Mesenchymal stem cell (in vitro differentiated cells and primary cell): Measurements from ENCODE around the gene SLC34A3.
A peak's percentile ranks its signal among the peaks of the same experiment; 100 is the strongest.

ENCODE experiments used
- DNase-seq: peaks from one replicate; pipeline ENCODE4 v3.0.0-alpha.2; 2013
- H2AFZ ChIP-seq: one replicate; pipeline ENCODE4 v1.6.1; 2013; ENCODE audit warnings: low read depth, mild to moderate bottlenecking, control low read depth, inconsistent platforms, low read length, moderate library complexity
- H2AK5ac ChIP-seq: 2 replicates; pipeline ENCODE4 v1.6.1; 2013; ENCODE audit warnings: low read length, moderate library complexity, mild to moderate bottlenecking, inconsistent platforms; ENCODE audit not compliant: severe bottlenecking
- H2BK120ac ChIP-seq: one replicate; pipeline ENCODE4 v1.6.1; 2013; ENCODE audit warnings: low read depth, mild to moderate bottlenecking, inconsistent platforms, low read length, moderate library complexity
- H2BK12ac ChIP-seq, 2 experiments: one replicate each; pipeline ENCODE4 v1.6.1; 2013; ENCODE audit warnings: inconsistent platforms in 2 of 2, low read length in 2 of 2, mild to moderate bottlenecking in 2 of 2, moderate library complexity in 2 of 2, control low read depth in 1 of 2
- H2BK15ac ChIP-seq: one replicate; pipeline ENCODE4 v1.6.1; 2013; ENCODE audit warnings: mild to moderate bottlenecking, low read depth, inconsistent platforms; ENCODE audit not compliant: poor library complexity, severe bottlenecking
- H2BK5ac ChIP-seq: 2 replicates; pipeline ENCODE4 v1.6.1; 2013; ENCODE audit warnings: low read depth, mild to moderate bottlenecking, low read length, control low read depth, inconsistent platforms; ENCODE audit not compliant: poor library complexity, severe bottlenecking
- H3K14ac ChIP-seq, 2 experiments: one replicate each; pipeline ENCODE4 v1.6.1; 2013; ENCODE audit warnings: inconsistent platforms in 2 of 2, low read length in 2 of 2, control low read depth in 1 of 2, mild to moderate bottlenecking in 1 of 2, moderate library complexity in 1 of 2
- H3K18ac ChIP-seq, 2 experiments: one replicate each; pipeline ENCODE4 v1.6.1; 2013; ENCODE audit warnings: inconsistent platforms in 2 of 2, low read length in 2 of 2, control low read depth in 1 of 2, low read depth in 1 of 2, mild to moderate bottlenecking in 1 of 2
- H3K23ac ChIP-seq, 2 experiments: one replicate each; pipeline ENCODE4 v1.6.1; 2013; ENCODE audit warnings: inconsistent platforms in 2 of 2, low read length in 2 of 2, mild to moderate bottlenecking in 2 of 2, moderate library complexity in 2 of 2, control low read depth in 1 of 2
- H3K27ac ChIP-seq: 2 replicates; pipeline ENCODE4 v1.5.1; 2013; ENCODE audit warnings: mild to moderate bottlenecking, moderate library complexity, low read length, control low read depth, inconsistent platforms; ENCODE audit not compliant: poor library complexity, severe bottlenecking
- H3K27me3 ChIP-seq, 2 experiments: 2 replicates each; pipeline versions ENCODE4 v1.6.1 to v1.7.0; 2013; ENCODE audit warnings: low read length in 2 of 2, mild to moderate bottlenecking in 2 of 2, moderate library complexity in 2 of 2, control low read depth in 1 of 2, inconsistent platforms in 1 of 2; ENCODE audit not compliant: control insufficient read depth in 1 of 2, insufficient read depth in 1 of 2
- H3K36me3 ChIP-seq, 2 experiments: 2 replicates each; pipeline versions ENCODE4 v1.6.1 to v1.7.0; 2013; ENCODE audit warnings: low read length in 2 of 2, control low read depth in 1 of 2, inconsistent platforms in 1 of 2, low read depth in 1 of 2, mild to moderate bottlenecking in 1 of 2; ENCODE audit not compliant: insufficient read depth in 2 of 2, control insufficient read depth in 1 of 2
- H3K4ac ChIP-seq, 2 experiments: one replicate each; pipeline ENCODE4 v1.6.1; 2013; ENCODE audit warnings: inconsistent platforms in 2 of 2, low read length in 2 of 2, mild to moderate bottlenecking in 2 of 2, moderate library complexity in 2 of 2, control low read depth in 1 of 2, low read depth in 1 of 2
- H3K4me1 ChIP-seq: 2 replicates; pipeline ENCODE4 v1.6.1; 2013; ENCODE audit warnings: low read depth, low read length, control low read depth; ENCODE audit not compliant: control insufficient read depth, insufficient read depth
- H3K4me2 ChIP-seq: 2 replicates; pipeline ENCODE4 v1.6.1; 2013; ENCODE audit warnings: low read length, mild to moderate bottlenecking, inconsistent platforms; ENCODE audit not compliant: poor library complexity, severe bottlenecking
- H3K4me3 ChIP-seq, 2 experiments: 2 replicates each; pipeline versions ENCODE4 v1.5.1 to v1.7.0; 2013; ENCODE audit warnings: low read length in 2 of 2, mild to moderate bottlenecking in 2 of 2, control low read depth in 1 of 2, low read depth in 1 of 2; ENCODE audit not compliant: insufficient read depth in 1 of 2
- H3K79me1 ChIP-seq: replicated peaks from 2 replicates; pipeline ENCODE4 v1.6.1; 2013; ENCODE audit warnings: mild to moderate bottlenecking, control low read depth, low read length, inconsistent platforms; ENCODE audit not compliant: poor library complexity, severe bottlenecking
- H3K9ac ChIP-seq: 2 replicates; pipeline ENCODE4 v1.7.0; 2013; ENCODE audit warnings: mild to moderate bottlenecking, low read length, moderate library complexity
- H3K9me3 ChIP-seq: 2 replicates; pipeline ENCODE4 v1.7.0; 2013; ENCODE audit warnings: mild to moderate bottlenecking, low read length; ENCODE audit not compliant: control insufficient read depth
- H4K8ac ChIP-seq: one replicate; pipeline ENCODE4 v1.6.1; 2013; ENCODE audit warnings: inconsistent platforms, mild to moderate bottlenecking, low read length, moderate library complexity
- H4K91ac ChIP-seq: one replicate; pipeline ENCODE4 v1.6.1; 2013; ENCODE audit warnings: mild to moderate bottlenecking, low read length, inconsistent platforms
- WGBS: methylation state at CpG from one replicate; pipeline ENCODE4 v1.1.7; 2013; ENCODE audit warnings: mixed read lengths; 5-methylcytosine and 5-hydroxymethylcytosine counted together

SLC34A3 gene

DNA sequence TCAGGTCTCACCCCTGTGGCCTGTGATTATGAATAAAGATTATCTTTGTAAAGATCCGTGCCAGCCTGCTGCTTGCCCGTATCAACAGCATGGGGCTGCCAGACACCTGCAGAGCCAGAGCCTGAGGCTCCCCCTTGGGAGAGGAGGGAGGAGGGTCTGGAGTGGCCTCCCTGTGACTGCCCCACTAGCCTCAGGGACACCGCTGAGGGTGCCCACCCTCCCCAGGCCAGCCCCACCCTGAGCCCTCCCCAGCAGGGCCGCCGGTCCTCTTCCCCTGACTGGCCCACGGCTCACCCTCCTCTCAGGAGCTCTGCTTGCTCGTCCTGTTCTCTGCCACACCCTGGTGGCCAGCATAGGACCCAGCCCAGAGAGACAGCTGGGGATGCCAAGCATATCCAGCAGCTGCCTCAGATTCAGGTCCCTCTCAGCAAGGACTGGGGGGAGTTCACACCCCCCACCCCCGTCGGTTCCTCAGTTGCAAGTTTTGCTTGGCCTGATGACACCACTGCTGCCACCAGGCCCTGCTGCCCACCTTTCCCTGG, 40.3 kb upstream of the SLC34A3 start:
- Histone ChIP-seq H3K23ac (no peak overlapping the region), H2AK5ac (no peak overlapping the region), H4K91ac (no peak overlapping the region), H3K14ac (no peak overlapping the region), H2BK120ac (no peak overlapping the region), H3K27ac (no peak overlapping the region), H2BK12ac (no peak overlapping the region), H4K8ac (no peak overlapping the region), H3K4me1 (peaks cover 66% of the 10 kb centered on the region), H3K9ac (peak overlapping the region; percentile 96), H3K4me3 (peak overlapping the region in 1 of 2 experiments; percentile 100), H2AFZ (no peak overlapping the region), H3K18ac (no peak overlapping the region), H3K36me3 (peaks cover 49 to 64% of the 10 kb centered on the region in 2 experiments), H3K4ac (no peak overlapping the region), H3K9me3 (no peaks in the 10 kb centered on the region), H3K79me1 (peaks cover 61% of the 10 kb centered on the region), H2BK15ac (no peak overlapping the region), H3K27me3 (no peaks in the 10 kb centered on the region), H3K4me2 (no peak overlapping the region), H2BK5ac (no peak overlapping the region)
- WGBS, result 88% methylated on average over 8 of the region's 9 CpGs
- no peak for DNase-seq

DNA sequence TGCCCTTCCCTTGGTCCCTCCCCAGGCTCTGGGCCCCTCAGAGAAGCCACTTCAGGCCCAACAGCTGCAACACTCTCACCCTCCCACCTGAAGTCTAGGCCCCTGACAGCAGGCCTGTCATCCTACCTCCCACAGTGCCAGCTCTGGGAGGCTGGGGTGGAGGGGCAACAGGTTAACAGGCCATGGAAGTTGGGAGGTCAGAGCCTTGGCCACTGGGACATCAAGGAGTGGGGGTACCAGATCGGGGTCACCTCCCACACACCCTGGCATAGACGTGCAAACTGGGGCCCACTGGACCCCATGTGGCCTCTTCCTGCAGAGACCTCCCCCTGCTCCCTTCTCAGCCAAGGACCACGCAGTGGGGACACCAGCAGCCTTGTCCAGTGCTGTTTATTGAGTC, 39.5 kb upstream of the SLC34A3 start:
- Histone ChIP-seq H2BK120ac (no peak overlapping the region), H3K4me3 (no peak overlapping the region), H3K79me1 (peaks cover 55% of the 10 kb centered on the region), H2BK5ac (no peak overlapping the region), H2BK15ac (no peak overlapping the region), H3K36me3 (peaks cover 41 to 61% of the 10 kb centered on the region in 2 experiments), H3K9me3 (no peaks in the 10 kb centered on the region), H4K8ac (no peak overlapping the region), H2AK5ac (no peak overlapping the region), H4K91ac (peak overlapping the region; percentile 0), H2AFZ (no peak overlapping the region), H3K14ac (no peak overlapping the region), H3K4me1 (peaks cover 69% of the 10 kb centered on the region), H3K4me2 (no peak overlapping the region), H3K23ac (no peak overlapping the region), H3K27ac (no peak overlapping the region), H3K18ac (no peak overlapping the region), H3K27me3 (no peaks in the 10 kb centered on the region), H3K4ac (no peak overlapping the region), H3K9ac (peak overlapping the region; percentile 2), H2BK12ac (no peak overlapping the region)
- WGBS, result 89% methylated on average over 3 of the region's 3 CpGs
- no peak for DNase-seq

DNA sequence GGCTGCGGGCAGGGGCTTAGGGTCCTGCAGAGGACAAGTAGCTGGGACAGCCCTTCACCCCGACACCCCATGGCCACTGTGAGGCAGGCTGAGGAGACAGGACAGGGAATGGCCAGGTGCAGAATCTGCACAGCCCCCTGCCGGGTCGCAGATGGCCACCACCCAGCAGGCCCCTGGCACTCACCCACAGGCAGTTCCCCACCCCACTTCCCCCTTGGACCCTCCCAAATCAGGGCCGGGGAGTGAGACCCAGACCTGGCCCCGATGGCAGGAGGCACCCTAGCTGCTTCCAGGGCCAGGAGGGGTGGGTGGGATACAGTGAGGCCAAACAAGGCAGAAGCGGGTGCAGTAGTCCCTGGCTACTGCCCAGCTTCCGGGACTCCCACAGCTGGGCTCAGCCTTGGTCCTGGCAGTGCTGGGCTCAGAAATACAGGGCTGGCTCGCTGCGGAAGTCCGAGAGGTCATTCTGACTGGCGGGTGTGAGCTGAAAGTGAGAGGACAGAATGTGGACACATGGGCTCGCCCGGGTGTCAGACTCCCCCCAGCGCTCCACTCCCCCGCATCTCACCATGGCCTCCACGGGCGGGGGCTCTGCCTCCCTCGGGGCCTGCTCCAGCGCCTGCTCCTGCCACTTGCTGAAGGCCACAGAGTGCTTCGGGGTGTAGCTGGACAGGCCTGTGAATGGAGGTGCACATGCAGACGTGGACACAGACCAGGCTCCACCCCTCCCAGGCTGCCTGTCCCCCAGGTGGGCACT, 38.8 kb upstream of the SLC34A3 start:
- H2AK5ac ChIP-seq, result no peak overlapping the region
- no peak overlapping the region for H3K18ac ChIP-seq

DNA sequence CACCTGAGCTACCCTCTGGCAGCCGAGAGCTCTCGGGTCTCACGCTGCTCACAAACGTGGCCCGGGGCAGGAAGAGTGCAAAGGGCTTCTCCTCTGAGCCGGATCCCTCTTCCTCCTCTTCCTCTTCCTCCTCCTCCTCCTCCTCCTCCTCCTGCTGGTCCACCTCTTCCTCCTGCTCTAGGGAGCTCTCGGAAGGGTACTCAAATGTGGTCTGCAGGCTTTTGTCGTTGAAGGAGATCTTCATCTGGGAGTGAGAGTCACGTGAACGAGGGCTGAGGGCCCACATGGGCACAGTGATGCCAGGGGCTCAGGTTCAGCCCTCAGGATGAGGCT, 38.3 kb upstream of the SLC34A3 start:
- H2BK15ac ChIP-seq, result no peak overlapping the region
- no peaks in the 10 kb centered on the region for H3K27me3 ChIP-seq
- H3K9ac ChIP-seq, result no peak overlapping the region
- no peak overlapping the region for H3K4ac ChIP-seq
- peaks cover 30 to 51% of the 10 kb centered on the region in 2 experiments for H3K36me3 ChIP-seq
- DNase-seq, result no peak
- H2AK5ac ChIP-seq, result no peak overlapping the region
- no peak overlapping the region for H4K8ac ChIP-seq
- H3K27ac ChIP-seq, result no peak overlapping the region
- H3K23ac ChIP-seq, result no peak overlapping the region
- no peak overlapping the region for H2BK120ac ChIP-seq
- no peak overlapping the region for H3K4me3 ChIP-seq
- H2BK12ac ChIP-seq, result no peak overlapping the region
- H3K9me3 ChIP-seq, result no peaks in the 10 kb centered on the region
- no peak overlapping the region for H3K18ac ChIP-seq
- H2BK5ac ChIP-seq, result no peak overlapping the region
- peaks cover 52% of the 10 kb centered on the region for H3K79me1 ChIP-seq
- no peak overlapping the region for H3K14ac ChIP-seq
- H4K91ac ChIP-seq, result no peak overlapping the region
- peaks cover 64% of the 10 kb centered on the region for H3K4me1 ChIP-seq
- H3K4me2 ChIP-seq, result no peak overlapping the region
- no peak overlapping the region for H2AFZ ChIP-seq
- 95% methylated on average over 9 of the region's 10 CpGs for WGBS

More for the DNA sequence above, 38.8 kb upstream of the SLC34A3 start:
- no peak overlapping the region for H3K4ac ChIP-seq
- H4K91ac ChIP-seq, result peak overlapping the region; percentile 0
- H3K27ac ChIP-seq, result no peak overlapping the region
- no peak overlapping the region for H2BK15ac ChIP-seq
- H3K4me3 ChIP-seq, result no peak overlapping the region
- H3K14ac ChIP-seq, result no peak overlapping the region
- no peak overlapping the region for H2BK12ac ChIP-seq
- H4K8ac ChIP-seq, result no peak overlapping the region
- H3K4me2 ChIP-seq, result no peak overlapping the region
- H3K23ac ChIP-seq, result no peak overlapping the region
- H3K9ac ChIP-seq, result peak overlapping the region; percentile 2
- 93% methylated on average over 21 of the region's 22 CpGs for WGBS
- H2AFZ ChIP-seq, result no peak overlapping the region
- no peaks in the 10 kb centered on the region for H3K27me3 ChIP-seq
- peaks cover 36 to 56% of the 10 kb centered on the region in 2 experiments for H3K36me3 ChIP-seq
- no peak overlapping the region for H2BK120ac ChIP-seq
- H3K4me1 ChIP-seq, result peaks cover 67% of the 10 kb centered on the region
- H3K9me3 ChIP-seq, result no peaks in the 10 kb centered on the region
- peaks cover 53% of the 10 kb centered on the region for H3K79me1 ChIP-seq
- no peak for DNase-seq
- no peak overlapping the region for H2BK5ac ChIP-seq
